Naive thymus-derived CD4-positive, alpha-beta T cell (primary cell): Measurements from ENCODE around the gene ZNF765. TPM values are rescaled to one million over a fixed set of nuclear protein-coding genes. Genes with fewer than 3 reads are reported as not detected.
"Not testable (repeated sequence)": the region's sequence is repeated elsewhere in the genome, so short reads cannot be mapped to it uniquely, and the experiment has no call there.

Source experiments
- ATAC-seq: fragments of 150-1000 bp; cut with Tn5 transposase; 2 replicates; pipeline ENCODE4 v1.10.0; 2021; ENCODE audit warnings: mild to moderate bottlenecking, moderate library complexity
- CTCF ChIA-PET: fragments of 350-600 bp; sonication (Branson Sonifier 250); formaldehyde crosslinking; loops from one replicate; lab custom pipeline; 2021; ENCODE audit warnings: antibody characterized with exemption; lab: Charles Lee
- POLR2A ChIA-PET: fragments of 350-600 bp; sonication (Branson Sonifier 250); formaldehyde crosslinking; loops from one replicate; lab custom pipeline; 2021; ENCODE audit warnings: antibody characterized with exemption, inconsistent platforms; lab: Charles Lee
- DNase-seq, 9 donors: peaks; one replicate each; pipeline versions ENCODE4 v3.0.0 to v3.0.0-alpha.2; 2020 to 2022; ENCODE audit warnings: mixed read lengths in 1 of 9
- H3K27ac ChIP-seq: one replicate; pipeline ENCODE4 v1.7.0; 2013; ENCODE audit warnings: mild to moderate bottlenecking, low read depth, low read length, moderate library complexity
- H3K27me3 ChIP-seq, 2 donors: one replicate each; pipeline ENCODE4 v1.7.0; 2013; ENCODE audit warnings: low read length in 2 of 2, mild to moderate bottlenecking in 2 of 2, moderate library complexity in 2 of 2; ENCODE audit not compliant: control insufficient read depth in 2 of 2, insufficient read depth in 2 of 2
- H3K36me3 ChIP-seq, 3 experiments: 1 replicate in 2 of 3; 2 replicates in 1 of 3; pipeline ENCODE4 v1.7.0; 2013; ENCODE audit warnings: low read length in 3 of 3, mild to moderate bottlenecking in 3 of 3, moderate library complexity in 1 of 3; ENCODE audit not compliant: insufficient read depth in 3 of 3, control insufficient read depth in 2 of 3
- H3K4me1 ChIP-seq, 2 donors: one replicate each; pipeline ENCODE4 v1.7.0; 2013; ENCODE audit warnings: low read length in 2 of 2, mild to moderate bottlenecking in 2 of 2, moderate library complexity in 1 of 2; ENCODE audit not compliant: control insufficient read depth in 2 of 2, insufficient read depth in 2 of 2
- H3K4me3 ChIP-seq: 2 replicates; pipeline ENCODE4 v1.7.0; 2013; ENCODE audit warnings: mild to moderate bottlenecking, low read length
- H3K9me3 ChIP-seq, 3 experiments: 1 replicate in 2 of 3; 2 replicates in 1 of 3; pipeline ENCODE4 v1.7.0; 2013; ENCODE audit warnings: low read length in 3 of 3; ENCODE audit not compliant: control insufficient read depth in 2 of 3
- H3K27ac Mint-ChIP-seq, 9 donors: one replicate each; pipeline ENCODE4 v1.8.0; 2020 to 2022; ENCODE audit warnings: mixed read lengths in 9 of 9, mild to moderate bottlenecking in 8 of 9, moderate library complexity in 5 of 9, inconsistent platforms in 2 of 9
- H3K27me3 Mint-ChIP-seq, 5 donors: one replicate each; pipeline ENCODE4 v1.8.0; 2021 to 2022; ENCODE audit warnings: mixed read lengths in 5 of 5, mild to moderate bottlenecking in 1 of 5
- H3K36me3 Mint-ChIP-seq, 5 donors: one replicate each; pipeline ENCODE4 v1.8.0; 2020 to 2022; ENCODE audit warnings: mixed read lengths in 5 of 5, mild to moderate bottlenecking in 3 of 5, inconsistent platforms in 1 of 5
- H3K4me1 Mint-ChIP-seq, 7 donors: one replicate each; pipeline ENCODE4 v1.8.0; 2020 to 2022; ENCODE audit warnings: mixed read lengths in 7 of 7, mild to moderate bottlenecking in 3 of 7, inconsistent platforms in 1 of 7
- H3K4me3 Mint-ChIP-seq, 10 donors: one replicate each; pipeline ENCODE4 v1.8.0; 2020 to 2022; ENCODE audit warnings: mild to moderate bottlenecking in 10 of 10, mixed read lengths in 10 of 10, moderate library complexity in 6 of 10, inconsistent platforms in 2 of 10
- H3K9me3 Mint-ChIP-seq, 11 donors: one replicate each; pipeline ENCODE4 v1.8.0; 2020 to 2022; ENCODE audit warnings: mixed read lengths in 11 of 11, mild to moderate bottlenecking in 4 of 11, inconsistent platforms in 1 of 11, moderate library complexity in 1 of 11
- intact Hi-C, 2 donors: fragments of 100-400 bp; cut with micrococcal nuclease; formaldehyde crosslinking; loops; one replicate each; pipeline ENCODE4 v1.15.1; 2023
- polyA plus RNA-seq, 2 donors: library from polyadenylated mRNA; unstranded; fragments of 300-500 nt; fragmentation: Illumina TruSeq; gene quantifications; one replicate each; pipeline ENCODE4 v1.2.3, GENCODE V29; 2021
- total RNA-seq, 6 experiments: library from RNA in 5 of 6; stranded (reverse) in 5 of 6; gene quantifications; 1 replicate in 5 of 6; 2 replicates in 1 of 6; pipeline ENCODE4 v1.2.3 and lab custom pipeline; 2021 to 2026

Gene ZNF765
- total and polyA plus RNA-seq, 7 experiments from 2014 or later = 5.1 to 19.5 (median 11.4) TPM

DNA sequence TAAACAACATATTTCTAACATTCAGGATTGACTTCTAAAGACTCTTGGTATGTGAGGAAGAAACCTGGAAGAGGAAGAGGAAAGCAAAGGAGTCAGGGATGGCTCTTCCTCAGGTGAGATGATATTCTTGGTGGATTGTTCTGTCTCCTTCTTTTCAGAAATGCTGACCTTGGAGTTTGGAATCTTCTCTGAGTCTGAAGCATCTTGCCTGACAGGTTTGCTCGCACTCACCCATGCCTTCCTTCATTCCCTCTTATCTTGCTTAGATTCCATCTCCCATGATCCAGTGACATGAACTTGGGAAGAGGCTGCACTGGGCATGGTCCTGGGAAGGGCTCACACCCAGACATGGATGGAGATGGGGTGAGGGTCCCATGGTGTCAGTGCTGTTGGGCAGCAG, 3.0 kb downstream of the ZNF765 start:
- ATAC-seq, H3K27me3 ChIP-seq, H3K27ac Mint-ChIP-seq, H3K4me1 ChIP-seq, H3K27me3 Mint-ChIP-seq, CTCF ChIA-PET, POLR2A ChIA-PET, H3K27ac ChIP-seq, H3K4me3 ChIP-seq, DNase-seq: not testable (repeated sequence)
- Mint-ChIP-seq H3K9me3 (peaks cover 0 to 44% (median 21%) of the 10 kb centered on the region in 11 donors), H3K4me3 (peak overlapping the region in 3 of 10 donors; percentile 17 to 29 (median 22)), H3K36me3 (peaks cover 11 to 66% (median 49%) of the 10 kb centered on the region in 5 donors), H3K4me1 (peaks cover 13 to 43% (median 33%) of the 10 kb centered on the region in 7 donors)
- intact Hi-C loops = loop anchor here in 1 of 2 donors (5.0 kb wide), 1 partner anchor 296 kb away; the partner anchor contains the start of gene ZNF160
- Histone ChIP-seq H3K36me3 (peaks cover 5 to 30% (median 13%) of the 10 kb centered on the region in 3 experiments), H3K9me3 (peaks cover 0 to 15% (median 0%) of the 10 kb centered on the region in 3 experiments)

DNA sequence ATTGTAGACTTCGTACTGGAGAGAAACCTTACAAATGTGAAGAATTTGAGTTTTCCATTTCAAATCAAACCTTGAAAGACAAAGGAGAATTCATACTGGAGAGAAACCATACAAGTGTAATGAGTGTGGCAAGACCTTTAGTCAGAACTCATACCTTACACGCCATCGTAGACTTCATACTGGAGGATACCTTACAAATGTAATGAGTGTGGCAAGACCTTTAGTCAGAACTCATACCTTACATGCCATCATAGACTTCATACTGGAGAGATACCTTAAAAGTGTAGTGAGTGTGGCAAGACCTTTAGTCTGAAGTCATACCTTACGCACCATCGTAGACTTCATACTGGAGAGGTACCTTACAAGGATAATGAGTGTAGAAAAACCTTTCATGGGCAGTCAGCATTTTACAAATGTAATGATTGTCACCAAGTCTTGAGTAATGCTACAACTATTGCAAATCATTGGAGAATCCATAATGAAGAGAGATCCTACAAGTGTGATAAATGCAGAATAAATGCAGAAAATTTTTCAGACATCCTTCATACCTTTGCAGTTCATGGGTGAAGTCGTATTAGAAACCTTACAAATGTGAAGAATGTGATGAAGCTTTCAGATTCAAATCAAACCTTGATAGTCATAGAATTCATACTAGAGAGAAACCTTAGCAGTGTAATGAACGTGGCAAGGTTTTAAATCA, 14.7 kb downstream of the ZNF765 start:
- Mint-ChIP-seq H3K9me3 (peaks cover 3 to 99% (median 78%) of the 10 kb centered on the region in 11 donors), H3K4me1 (no peaks in the 10 kb centered on the region), H3K27ac (no peak overlapping the region), H3K27me3 (no peaks in the 10 kb centered on the region), H3K4me3 (no peak overlapping the region), H3K36me3 (peaks cover 29 to 76% (median 64%) of the 10 kb centered on the region in 5 donors)
- ChIA-PET POLR2A (no interaction called here), CTCF (no interaction called here)
- intact Hi-C loops = no loop called here
- Histone ChIP-seq H3K36me3 (peaks cover 10 to 31% (median 30%) of the 10 kb centered on the region in 3 experiments), H3K27me3 (no peaks in the 10 kb centered on the region), H3K4me1 (no peaks in the 10 kb centered on the region), H3K27ac (no peak overlapping the region), H3K4me3 (no peak overlapping the region), H3K9me3 (peaks cover 14 to 86% (median 39%) of the 10 kb centered on the region in 3 experiments)
- DNase-seq = no peak
- ATAC-seq = no peak

DNA sequence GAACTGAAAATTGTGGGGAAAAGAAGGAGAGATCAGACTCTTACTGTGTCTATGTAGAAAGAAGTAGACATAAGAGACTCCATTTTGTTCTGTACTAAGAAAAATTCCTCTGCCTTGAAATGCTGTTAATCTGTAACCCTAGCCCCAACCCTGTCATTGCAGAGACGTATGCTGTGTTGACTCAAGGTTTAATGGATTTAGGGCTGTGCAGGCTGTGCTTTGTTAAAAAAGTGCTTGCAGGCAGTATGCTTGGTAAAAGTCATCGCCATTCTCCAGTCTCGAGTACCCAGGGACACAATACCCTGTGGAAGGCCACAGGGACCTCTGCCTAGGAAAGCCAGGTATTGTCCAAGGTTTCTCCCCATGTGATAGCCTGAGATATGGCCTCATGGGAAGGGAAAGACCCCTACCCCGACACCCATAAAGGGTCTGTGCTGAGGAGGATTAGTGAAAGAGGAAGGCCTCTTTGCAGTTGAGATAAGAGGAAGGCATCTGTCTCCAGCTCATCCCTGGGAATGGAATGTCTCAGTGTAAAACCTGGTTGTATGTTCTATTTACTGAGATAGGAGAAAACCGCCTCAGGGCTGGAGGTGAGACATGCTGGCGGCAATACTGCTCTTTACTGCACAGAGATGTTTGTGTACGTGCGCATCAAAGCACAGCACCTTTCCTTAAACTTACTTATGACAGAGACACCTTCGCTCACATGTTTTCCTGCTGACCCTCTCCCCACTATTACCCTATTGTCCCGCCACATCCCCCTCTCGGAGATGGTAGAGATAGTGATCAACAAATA, 25.8 kb downstream of the ZNF765 start:
- H3K4me3 Mint-ChIP-seq, H3K4me1 Mint-ChIP-seq, CTCF ChIA-PET, H3K27ac Mint-ChIP-seq, ATAC-seq, H3K27me3 Mint-ChIP-seq, H3K27ac ChIP-seq, intact Hi-C loops, H3K4me3 ChIP-seq, POLR2A ChIA-PET, H3K27me3 ChIP-seq, H3K4me1 ChIP-seq, DNase-seq, H3K36me3 ChIP-seq: not testable (repeated sequence)
- H3K9me3 Mint-ChIP-seq = peaks cover 0 to 49% (median 16%) of the 10 kb centered on the region in 11 donors
- H3K9me3 ChIP-seq = peaks cover 0 to 24% (median 0%) of the 10 kb centered on the region in 3 experiments
- H3K36me3 Mint-ChIP-seq = peaks cover 3 to 21% (median 6%) of the 10 kb centered on the region in 5 donors

DNA sequence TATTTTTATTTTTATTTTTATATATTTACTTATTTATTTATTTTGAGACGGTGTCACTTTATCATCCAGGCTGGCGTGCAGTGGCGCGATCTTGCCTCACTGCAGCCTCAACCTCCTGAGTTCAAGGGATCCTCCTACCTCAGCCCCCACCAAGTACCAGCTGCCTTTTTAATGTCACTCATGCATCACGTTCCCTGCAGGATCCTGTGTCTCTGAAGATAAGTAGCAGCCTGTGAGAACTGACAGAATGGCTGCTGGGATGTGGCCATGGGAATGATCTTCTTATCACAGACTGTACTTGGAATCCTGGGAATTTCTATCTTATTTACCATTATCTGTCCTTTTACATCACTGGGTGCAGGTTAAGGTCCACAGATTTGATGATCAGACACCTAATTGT, 27.6 kb downstream of the ZNF765 start:
- intact Hi-C loops = no loop called here
- Mint-ChIP-seq H3K4me1 (peaks cover 0 to 4% (median 0%) of the 10 kb centered on the region in 7 donors), H3K27me3 (peaks cover 0 to 9% (median 0%) of the 10 kb centered on the region in 5 donors), H3K9me3 (peaks cover 0 to 30% (median 9%) of the 10 kb centered on the region in 11 donors), H3K4me3 (no peak overlapping the region), H3K36me3 (peaks cover 0 to 13% (median 1%) of the 10 kb centered on the region in 5 donors), H3K27ac (no peak overlapping the region)
- no peaks in the 10 kb centered on the region for H3K27me3 ChIP-seq
- no peak overlapping the region for H3K27ac ChIP-seq
- CTCF ChIA-PET = no interaction called here
- no peaks in the 10 kb centered on the region for H3K36me3 ChIP-seq
- peaks cover 0 to 9% (median 0%) of the 10 kb centered on the region in 3 experiments for H3K9me3 ChIP-seq
- POLR2A ChIA-PET = no interaction called here
- no peaks in the 10 kb centered on the region for H3K4me1 ChIP-seq
- H3K4me3 ChIP-seq = no peak overlapping the region
- DNase-seq (no peak), ATAC-seq (no peak)

DNA sequence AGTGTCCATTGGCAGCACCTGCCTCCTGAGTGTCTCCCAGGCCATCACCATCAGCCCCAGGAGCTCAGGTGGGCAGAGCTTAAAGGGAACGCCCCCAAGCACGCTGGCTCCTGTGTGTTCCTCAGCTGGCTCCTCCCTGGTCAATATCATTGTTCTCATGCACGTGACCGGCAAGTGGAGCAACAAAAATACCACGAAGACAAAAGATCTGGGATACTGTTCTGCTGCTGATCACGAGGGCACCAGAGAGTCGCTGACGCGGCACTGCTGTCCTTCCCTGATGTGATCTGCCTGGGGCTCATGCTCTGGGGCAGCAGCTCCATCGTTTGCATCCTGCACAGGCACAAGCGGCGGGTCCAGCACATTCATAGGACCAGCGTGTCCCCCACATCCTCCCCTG, 28.1 kb downstream of the ZNF765 start:
- H3K4me3 Mint-ChIP-seq, H3K27me3 Mint-ChIP-seq, H3K27ac ChIP-seq, H3K4me3 ChIP-seq, intact Hi-C loops, H3K4me1 Mint-ChIP-seq, H3K27me3 ChIP-seq, H3K27ac Mint-ChIP-seq, POLR2A ChIA-PET, DNase-seq, ATAC-seq, CTCF ChIA-PET, H3K36me3 ChIP-seq, H3K4me1 ChIP-seq, H3K9me3 ChIP-seq: not testable (repeated sequence)
- H3K36me3 Mint-ChIP-seq = peaks cover 0 to 10% (median 0%) of the 10 kb centered on the region in 5 donors
- peaks cover 0 to 27% (median 6%) of the 10 kb centered on the region in 11 donors for H3K9me3 Mint-ChIP-seq

DNA sequence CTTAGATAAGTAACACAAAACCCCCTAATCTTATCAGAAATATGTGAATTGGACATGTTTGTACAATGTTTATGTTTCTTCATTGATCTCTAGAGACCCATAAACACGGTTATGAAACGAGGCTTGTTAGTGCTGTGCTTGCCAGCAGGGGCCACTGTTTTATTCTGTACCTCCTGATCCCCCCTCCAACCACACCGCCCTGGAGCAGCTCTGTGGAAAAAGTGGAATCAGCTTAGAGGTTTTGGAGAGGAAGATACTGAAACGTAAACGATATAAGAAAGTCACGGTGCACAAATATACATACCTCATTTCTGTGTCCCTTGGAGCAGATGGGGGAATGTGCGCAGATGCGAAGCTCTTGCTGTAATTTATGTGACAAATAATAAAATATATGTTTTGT, 28.7 kb downstream of the ZNF765 start:
- ATAC-seq, intact Hi-C loops, H3K4me1 Mint-ChIP-seq, H3K4me3 Mint-ChIP-seq, H3K4me3 ChIP-seq, DNase-seq, H3K27me3 ChIP-seq, H3K27ac ChIP-seq, H3K4me1 ChIP-seq, POLR2A ChIA-PET, H3K36me3 ChIP-seq, H3K27ac Mint-ChIP-seq, H3K9me3 ChIP-seq, H3K27me3 Mint-ChIP-seq: not testable (repeated sequence)
- CTCF ChIA-PET = interaction anchor here (2.0 kb wide), 1 partner anchor 87 kb away, joined by 10 read pairs; no protein-coding TSS in a partner anchor
- Mint-ChIP-seq H3K36me3 (peaks cover 0 to 10% (median 0%) of the 10 kb centered on the region in 5 donors), H3K9me3 (peaks cover 0 to 21% (median 5%) of the 10 kb centered on the region in 11 donors)
